GM19193 (cell line): ENCODE measurements around the gene SLC2A11.

Source experiments
- POLR2A ChIP-seq: IDR thresholded peaks from 4 replicates; pipeline ENCODE4 v1.6.1; 2011; ENCODE audit not compliant: insufficient read depth, insufficient read length; ENCODE audit errors: extremely low read depth

The SLC2A11 gene, protein sequence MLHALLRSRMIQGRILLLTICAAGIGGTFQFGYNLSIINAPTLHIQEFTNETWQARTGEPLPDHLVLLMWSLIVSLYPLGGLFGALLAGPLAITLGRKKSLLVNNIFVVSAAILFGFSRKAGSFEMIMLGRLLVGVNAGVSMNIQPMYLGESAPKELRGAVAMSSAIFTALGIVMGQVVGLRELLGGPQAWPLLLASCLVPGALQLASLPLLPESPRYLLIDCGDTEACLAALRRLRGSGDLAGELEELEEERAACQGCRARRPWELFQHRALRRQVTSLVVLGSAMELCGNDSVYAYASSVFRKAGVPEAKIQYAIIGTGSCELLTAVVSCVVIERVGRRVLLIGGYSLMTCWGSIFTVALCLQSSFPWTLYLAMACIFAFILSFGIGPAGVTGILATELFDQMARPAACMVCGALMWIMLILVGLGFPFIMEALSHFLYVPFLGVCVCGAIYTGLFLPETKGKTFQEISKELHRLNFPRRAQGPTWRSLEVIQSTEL

DNA sequence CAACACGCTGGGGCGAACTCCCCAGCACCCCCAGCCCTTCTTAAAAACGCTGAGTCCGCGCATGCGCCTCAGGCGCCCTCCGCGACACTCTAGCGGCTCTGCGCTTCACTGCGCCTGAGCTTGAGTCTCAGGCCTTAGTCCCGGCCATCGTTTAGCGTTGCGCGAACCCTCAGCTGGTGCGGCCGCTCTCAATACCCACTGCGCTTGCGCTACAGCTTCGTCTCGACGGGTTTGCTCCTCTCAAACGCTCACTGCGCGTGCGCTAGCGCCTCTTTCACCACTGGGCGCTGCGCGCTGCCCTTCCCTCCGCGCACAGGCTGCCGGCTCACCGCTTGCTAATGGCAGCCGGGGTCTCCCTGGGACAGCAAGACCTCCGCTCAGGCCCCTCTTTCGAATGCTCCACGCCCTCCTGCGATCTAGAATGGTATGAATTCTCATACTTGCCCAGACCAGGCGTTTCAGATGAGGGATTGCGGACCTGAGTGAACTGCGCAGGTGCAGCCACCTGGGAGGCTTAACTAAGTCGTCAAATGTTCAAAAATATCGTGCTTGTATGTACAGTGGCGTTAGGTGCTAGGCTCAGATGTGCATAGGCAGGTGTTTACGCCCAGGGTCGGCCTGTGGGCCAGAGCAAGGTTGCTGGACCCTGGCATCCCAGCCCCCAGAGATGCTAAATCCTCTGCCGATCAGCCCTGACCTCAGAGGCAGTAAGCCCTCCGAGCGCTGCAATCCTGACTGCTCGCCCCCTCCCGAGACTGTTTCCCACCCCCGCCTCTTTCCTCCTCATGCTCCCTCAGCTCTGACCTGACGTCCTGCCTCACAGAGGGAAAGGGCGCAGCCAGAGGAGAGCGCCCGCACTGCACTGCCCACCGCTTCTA is at the start of gene SLC2A11:
Gene SLC2A11 (plus strand): TSS at position 270 of the 878 bp plus-strand sequence. CDS start 125 bp downstream, at position 395.
- peak; percentile 90 for TF ChIP-seq POLR2A

DNA sequence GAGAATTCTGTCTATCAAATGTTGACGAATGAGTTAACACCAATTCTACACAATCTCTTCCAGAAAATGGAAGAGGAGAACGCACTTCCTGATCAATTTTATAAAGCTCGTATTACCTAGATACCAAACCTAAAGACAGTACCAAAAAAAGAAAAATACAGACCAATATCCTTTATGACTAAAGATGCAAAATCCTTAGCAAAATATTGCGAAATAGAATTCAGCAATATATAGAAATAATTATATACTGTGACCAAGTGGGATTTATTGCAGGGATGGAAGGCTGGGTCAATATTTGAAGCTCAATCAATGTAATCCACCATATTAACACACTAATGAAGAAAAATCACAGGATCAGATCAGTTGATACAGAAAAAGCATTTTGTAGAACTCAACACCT is 45.3 kb upstream of the SLC2A11 start:
- no peak for TF ChIP-seq POLR2A

DNA sequence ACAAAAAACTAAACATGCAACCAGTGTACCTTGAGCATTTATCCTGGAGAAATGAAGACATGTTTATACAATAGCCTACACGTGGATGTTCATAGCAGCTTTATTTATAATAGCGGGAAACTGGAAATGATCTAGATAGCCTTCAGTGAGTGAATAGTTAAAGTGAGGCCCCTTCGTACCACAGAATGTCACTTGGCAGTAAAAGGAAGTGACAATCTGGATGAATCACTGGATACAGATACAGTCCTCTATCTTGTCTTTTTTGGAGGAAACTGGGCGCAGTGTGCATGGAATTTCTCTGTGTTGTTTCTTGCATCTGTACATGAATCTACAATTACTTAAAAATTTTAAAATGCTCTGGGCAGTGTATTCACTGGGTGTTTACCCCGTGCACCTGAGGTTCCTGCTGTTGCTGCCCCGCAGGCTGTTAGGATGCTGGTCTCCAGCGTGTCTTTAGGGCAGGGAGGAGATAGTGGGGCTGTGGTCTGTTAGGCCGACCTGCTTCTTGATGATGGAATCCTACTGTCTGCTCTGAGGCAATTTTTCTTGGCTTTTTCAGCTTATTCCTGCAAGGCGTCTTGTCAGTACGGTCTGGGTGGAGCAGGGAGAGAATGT is 42.0 kb upstream of the SLC2A11 start:
- no peak for TF ChIP-seq POLR2A

DNA sequence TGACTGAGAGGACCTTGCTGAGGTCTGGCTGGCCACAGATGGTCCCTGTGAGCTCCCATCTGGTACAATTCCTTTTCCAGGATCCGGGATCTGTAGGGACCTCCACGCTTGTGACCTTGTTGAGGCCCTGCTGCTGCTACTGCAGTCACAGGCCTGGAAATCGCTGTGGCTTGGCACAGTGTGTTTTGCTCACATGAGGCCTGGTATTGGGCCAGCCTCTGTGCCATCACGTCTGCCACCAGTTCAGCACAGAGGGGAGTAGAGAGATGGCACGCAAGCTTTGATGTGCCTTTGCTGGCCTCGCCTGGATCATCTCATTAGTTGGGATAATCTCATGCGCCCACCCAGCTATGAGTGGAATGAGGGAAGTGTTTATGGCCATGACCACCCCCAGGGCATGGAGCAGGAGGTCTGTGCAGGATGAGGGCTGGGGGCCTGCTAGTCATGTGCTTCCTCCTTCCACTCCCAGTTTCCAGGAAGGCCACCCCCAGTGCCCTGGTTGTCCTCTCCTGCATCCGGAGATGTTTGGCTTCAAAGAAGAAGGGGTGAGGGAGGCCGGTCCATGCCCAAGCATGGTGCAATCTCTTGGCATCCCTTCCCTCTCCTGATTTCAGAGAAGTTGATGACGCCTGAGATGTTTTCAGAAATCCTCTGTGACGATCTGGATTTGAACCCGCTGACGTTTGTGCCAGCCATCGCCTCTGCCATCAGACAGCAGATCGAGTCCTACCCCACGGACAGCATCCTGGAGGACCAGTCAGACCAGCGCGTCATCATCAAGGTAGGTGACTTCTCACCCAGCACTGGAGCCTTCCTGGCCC is 41.3 kb upstream of the SLC2A11 start:
- TF ChIP-seq POLR2A = no peak

DNA sequence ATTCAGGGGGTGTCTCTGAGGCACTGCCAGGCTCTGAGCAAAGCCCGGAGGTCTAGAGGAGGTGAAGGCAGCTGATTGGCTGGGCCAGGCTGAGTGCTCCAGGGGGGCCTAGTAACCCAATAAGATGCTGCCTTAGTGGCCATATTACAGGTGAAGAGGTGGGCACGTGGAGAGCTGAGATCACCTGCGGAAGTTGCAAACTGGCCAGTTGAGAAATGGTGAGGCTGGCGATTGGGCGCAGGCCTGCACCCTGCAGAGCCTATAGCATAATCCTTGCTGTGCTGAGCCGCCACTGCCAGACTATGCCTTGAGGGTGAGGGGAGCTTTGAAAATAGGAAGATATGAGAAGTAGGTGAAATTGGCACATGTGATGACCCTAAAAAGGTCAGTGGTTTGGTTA is 40.5 kb upstream of the SLC2A11 start:
- TF ChIP-seq POLR2A = no peak

DNA sequence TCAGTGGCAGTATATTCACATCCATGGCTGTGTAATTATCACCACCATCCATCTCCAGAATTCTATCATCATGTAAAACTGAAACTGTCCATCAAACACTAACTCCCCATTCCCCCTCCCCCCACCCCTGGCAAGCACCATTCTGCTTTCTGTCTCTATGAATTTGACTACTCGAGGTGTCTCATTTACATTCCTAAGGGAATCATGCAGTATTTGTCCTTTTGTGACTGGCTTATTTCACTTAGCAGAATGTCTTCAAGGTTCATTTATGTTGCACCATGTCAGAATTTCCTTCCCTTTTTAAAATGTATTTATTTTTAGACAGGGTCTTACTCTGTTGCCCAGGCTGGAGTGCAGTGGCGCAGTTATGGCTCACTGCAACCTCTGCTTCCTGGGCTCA is 39.1 kb upstream of the SLC2A11 start:
- no peak for TF ChIP-seq POLR2A

DNA sequence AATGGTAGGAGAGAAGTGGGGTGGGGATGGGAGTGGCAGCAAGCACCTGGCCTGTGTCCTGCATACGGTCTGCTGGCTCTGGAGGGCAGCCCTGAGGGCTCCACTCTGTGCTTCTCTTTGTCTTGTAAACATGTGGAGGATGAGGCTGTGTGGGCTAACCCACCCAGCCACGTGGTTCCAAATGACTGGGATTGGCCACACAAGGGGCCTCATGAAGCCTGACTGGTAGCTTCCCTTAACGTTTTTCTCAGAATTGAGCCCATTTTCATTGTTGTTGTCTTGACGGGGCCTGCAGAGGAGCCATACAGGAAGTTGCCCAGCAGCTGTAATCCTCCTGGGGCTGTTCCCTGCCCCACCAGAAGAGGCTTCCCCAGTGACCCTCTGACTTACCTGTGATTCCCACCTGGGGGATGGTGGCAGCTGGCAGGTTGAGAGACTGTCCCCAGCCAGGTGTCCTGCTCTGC is 36.9 kb upstream of the SLC2A11 start:
- no peak for TF ChIP-seq POLR2A

DNA sequence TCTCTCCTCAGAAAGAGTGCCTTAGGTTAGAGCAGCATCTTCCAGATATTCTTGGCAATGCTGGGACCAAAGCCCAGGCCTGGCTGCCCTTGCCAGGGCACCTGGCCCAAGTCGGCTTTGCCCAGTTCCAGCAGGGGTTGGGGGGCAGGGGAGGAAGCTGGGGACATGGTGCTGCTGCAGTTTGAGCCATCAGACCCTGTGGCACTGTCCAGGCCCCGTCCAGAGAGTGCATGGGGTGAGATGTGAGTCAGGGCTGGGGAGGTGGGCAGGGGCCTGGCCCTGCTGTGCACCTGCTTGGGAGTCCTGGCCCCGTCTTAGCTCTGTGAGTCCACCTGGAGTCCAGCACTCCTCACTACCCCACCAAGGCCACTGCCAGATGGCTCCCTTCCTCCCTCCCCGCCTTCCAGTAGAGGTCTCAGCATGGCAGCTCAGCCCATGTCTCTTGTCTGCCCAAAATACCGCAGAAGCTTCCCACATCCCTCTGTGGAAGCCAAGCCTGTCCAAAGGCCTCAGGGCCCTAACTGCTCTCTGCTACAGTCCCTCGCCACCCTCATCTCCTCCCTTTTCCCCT is 35.5 kb upstream of the SLC2A11 start:
- no peak for TF ChIP-seq POLR2A

DNA sequence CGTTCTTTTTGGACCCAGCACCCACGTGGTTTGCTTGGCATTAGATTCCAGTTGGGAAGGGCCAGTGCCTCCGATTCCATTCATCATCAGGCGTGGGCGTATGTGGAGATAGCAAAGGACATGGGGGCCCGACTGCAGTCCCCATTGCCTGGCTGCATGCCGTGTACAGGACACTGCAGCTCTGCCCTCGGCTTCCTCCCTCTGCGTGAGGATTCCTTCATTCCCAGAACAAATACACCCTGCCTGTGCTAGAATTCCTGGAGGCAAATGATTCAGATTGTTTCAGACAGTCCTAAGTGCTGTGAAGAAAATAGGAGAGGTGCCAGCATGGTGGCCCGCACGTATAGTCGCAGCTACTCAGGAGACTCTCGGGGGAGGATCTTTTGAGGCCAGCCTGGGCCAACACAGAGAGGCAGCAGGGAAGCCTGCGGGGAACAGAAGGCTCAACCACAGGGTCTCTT is 34.3 kb upstream of the SLC2A11 start:
- no peak for TF ChIP-seq POLR2A

DNA sequence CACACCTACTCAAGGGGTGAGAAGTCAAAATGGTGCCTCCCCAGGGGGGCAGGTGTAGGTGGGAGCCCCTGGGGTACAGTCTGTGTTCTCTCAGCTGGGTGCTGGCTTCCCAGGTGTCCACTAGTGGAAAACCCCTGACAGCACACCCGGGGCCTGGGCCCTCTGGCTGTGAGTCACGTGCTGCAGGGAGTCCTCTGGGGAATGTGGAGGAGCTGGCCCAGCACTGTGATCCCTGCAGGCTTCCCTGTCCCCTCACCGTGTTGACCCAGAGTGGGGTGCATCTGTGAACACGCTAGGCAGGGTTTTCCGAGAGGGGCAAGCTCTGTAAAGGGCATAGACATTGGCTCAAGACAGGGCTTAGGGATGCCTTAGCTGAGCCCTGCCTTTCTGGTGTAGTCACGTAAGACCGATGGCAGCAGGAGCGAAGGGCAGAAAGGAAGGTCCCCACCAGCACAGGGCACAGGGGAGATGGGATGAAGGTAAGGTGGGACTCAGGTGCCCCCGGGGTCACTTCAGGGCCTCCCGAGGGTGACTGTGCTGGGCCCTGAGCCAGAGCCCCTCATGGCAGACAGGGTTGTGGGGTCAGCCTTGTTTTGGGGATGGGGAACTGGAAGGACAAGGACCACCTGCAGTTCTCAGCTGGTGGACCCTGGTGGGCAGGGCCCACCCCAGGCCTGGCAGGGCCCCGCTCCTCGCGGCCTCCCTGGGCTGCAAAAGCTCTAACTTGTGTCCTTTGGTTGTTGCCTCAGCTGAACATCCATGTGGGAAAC is 33.0 kb upstream of the SLC2A11 start:
- TF ChIP-seq POLR2A = no peak

DNA sequence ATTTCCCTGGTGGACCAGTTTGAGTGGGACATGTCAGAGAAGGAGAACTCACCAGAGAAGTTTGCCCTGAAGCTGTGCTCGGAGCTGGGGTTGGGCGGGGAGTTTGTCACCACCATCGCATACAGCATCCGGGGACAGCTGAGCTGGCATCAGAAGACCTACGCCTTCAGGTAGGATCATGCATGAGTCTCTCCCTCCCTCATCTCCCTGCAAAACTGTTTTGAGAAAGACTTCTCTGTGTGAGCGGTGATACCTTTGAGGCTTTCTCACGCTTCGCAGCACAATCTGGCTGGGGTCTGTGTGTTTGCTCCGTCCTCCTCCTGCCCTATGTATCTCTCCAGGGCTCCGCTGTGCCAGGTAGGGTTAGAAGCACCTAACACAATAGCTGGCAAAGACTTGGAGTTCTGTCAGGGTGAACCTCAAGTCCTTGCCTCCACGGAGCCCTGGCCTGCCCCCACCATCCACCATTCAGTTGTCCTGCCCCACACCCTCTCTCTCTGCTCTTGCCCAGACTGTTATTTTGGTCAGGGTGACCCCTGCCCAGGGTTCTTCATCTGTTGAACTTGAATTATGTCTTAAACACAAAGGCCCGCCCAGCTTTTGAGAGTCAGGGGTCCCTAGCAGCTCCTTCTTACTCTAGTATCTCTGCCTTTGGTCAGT is 32.3 kb upstream of the SLC2A11 start:
- TF ChIP-seq POLR2A = no peak

DNA sequence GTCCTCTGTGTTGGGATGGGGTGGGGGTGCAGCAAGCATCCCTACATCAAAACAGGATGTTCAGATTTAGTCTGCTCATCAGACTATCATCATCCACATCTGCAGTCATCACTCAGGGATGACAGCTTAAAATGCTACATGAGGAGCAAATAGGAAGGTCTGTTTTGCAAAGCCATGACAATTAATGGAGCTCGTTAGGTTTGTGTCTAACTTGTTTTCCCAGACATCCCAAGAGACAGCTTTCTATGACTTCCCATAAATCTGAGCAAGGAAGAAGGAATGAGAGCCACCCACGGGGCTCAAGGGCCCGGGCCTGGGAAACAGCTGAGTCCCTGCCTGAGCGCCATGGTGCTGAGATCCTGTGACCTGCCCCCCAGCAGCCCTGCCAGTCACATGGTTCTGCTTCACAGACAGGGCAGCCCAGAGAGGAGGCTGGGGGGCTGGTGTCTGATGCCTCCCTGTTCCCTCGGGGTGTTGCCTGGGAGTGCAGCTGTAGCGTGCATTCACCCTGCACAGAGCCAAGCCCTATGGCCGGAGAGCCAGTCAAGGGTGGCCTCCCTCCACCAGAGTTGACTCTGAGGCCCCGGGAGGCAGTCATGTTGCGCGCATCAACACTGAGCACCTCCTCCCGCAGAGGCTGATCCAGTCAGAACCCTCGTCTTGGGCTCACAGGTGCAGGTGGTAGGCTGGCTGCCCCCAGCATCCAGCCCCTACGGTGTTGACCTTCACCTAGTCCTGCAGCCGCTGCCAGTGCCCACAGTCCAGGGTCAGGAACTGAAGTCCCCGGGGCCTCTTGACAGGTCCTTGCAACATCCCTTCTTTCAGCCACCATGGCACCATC is 30.9 kb upstream of the SLC2A11 start:
- TF ChIP-seq POLR2A = no peak

DNA sequence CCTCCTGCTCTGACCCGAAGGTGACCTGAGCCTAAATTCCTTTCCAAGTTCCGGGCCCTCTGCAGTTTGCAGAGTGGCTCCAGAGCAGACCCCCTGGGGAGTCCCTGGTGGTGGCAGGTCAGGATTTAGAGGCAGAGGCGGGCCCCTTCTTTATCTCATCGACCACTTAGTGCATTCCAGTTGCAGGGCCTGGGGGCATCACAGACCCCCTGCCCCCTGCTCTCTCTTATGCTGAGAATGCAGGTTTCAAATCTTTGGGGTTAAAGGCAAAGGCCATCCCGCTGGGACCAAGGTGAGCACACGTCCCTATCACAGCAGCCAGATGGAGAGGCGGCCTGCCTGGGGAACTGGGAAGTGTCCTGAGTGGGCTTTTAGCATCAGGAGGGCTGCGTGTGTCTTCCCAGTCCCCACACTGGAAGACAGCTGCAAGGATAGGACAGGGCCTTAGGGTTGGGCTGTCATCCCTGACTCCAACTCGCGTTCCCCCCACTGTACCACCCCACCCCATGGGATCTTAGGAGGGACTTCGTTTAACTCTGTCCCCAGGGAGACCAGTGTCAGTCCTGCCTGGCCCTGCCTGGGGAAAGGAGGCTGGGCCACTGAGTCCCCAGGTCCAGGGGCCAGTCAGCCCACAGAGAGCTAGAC is 30.2 kb upstream of the SLC2A11 start:
- no peak for TF ChIP-seq POLR2A
